ENCODE results near the gene UBE3C.
A peak's percentile ranks its signal among the peaks of the same experiment; 100 is the strongest.

Gene UBE3C

GRCh38 chr7:157265051-157265450, 126.3 kb downstream of the UBE3C start:
- H3K36me3 ChIP-seq (ENCODE audit: control insufficient read depth, insufficient read depth, low read length, severe bottlenecking): peaks cover 63% of the 10 kb centered on the region
- no peaks in the 10 kb centered on the region for H3K9me3 ChIP-seq (ENCODE audit: control insufficient read depth, low read length)
- no peaks in the 10 kb centered on the region for H3K27me3 ChIP-seq (replicated peaks; ENCODE audit: control insufficient read depth, insufficient read depth, low read length)
- no peak overlapping the region for H3K4me3 ChIP-seq (ENCODE audit: low read length)
- no peak for DNase-seq (ENCODE audit: low read depth)
- H3K4me1 ChIP-seq (ENCODE audit: control insufficient read depth, insufficient read depth, low read length): peaks cover 7% of the 10 kb centered on the region
- no peak overlapping the region for H3K9ac ChIP-seq (ENCODE audit: low read length)

GRCh38 chr7:157266272-157266671, 127.5 kb downstream of the UBE3C start:
- no peaks in the 10 kb centered on the region for H3K9me3 ChIP-seq (ENCODE audit: control insufficient read depth, low read length)
- no peak overlapping the region for H3K9ac ChIP-seq (ENCODE audit: low read length)
- no peak for DNase-seq (ENCODE audit: low read depth)
- no peaks in the 10 kb centered on the region for H3K27me3 ChIP-seq (replicated peaks; ENCODE audit: control insufficient read depth, insufficient read depth, low read length)
- peaks cover 7% of the 10 kb centered on the region for H3K4me1 ChIP-seq (ENCODE audit: control insufficient read depth, insufficient read depth, low read length)
- H3K36me3 ChIP-seq (ENCODE audit: control insufficient read depth, insufficient read depth, low read length, severe bottlenecking): peaks cover 64% of the 10 kb centered on the region
- H3K4me3 ChIP-seq (ENCODE audit: low read length): no peak overlapping the region

GRCh38 chr7:157267516-157267915, 128.8 kb downstream of the UBE3C start:
- no peak for DNase-seq (ENCODE audit: low read depth)
- Histone ChIP-seq H3K9ac (ENCODE audit: low read length) (no peak overlapping the region), H3K36me3 (ENCODE audit: control insufficient read depth, insufficient read depth, low read length, severe bottlenecking) (peaks cover 64% of the 10 kb centered on the region)

GRCh38 chr7:157267956-157268355, 129.2 kb downstream of the UBE3C start:
- peaks cover 59% of the 10 kb centered on the region for H3K36me3 ChIP-seq (ENCODE audit: control insufficient read depth, insufficient read depth, low read length, severe bottlenecking)
- no peaks in the 10 kb centered on the region for H3K9me3 ChIP-seq (ENCODE audit: control insufficient read depth, low read length)
- H3K27me3 ChIP-seq (replicated peaks; ENCODE audit: control insufficient read depth, insufficient read depth, low read length): no peaks in the 10 kb centered on the region
- no peak for DNase-seq (ENCODE audit: low read depth)
- no peak overlapping the region for H3K9ac ChIP-seq (ENCODE audit: low read length)
- H3K4me3 ChIP-seq (ENCODE audit: low read length): no peak overlapping the region
- H3K4me1 ChIP-seq (ENCODE audit: control insufficient read depth, insufficient read depth, low read length): peaks cover 18% of the 10 kb centered on the region

More at GRCh38 chr7:157267516-157267915, 128.8 kb downstream of the UBE3C start:
- Histone ChIP-seq H3K27me3 (replicated peaks; ENCODE audit: control insufficient read depth, insufficient read depth, low read length) (no peaks in the 10 kb centered on the region), H3K4me3 (ENCODE audit: low read length) (no peak overlapping the region), H3K4me1 (ENCODE audit: control insufficient read depth, insufficient read depth, low read length) (peaks cover 14% of the 10 kb centered on the region), H3K9me3 (ENCODE audit: control insufficient read depth, low read length) (no peaks in the 10 kb centered on the region)

GRCh38 chr7:157268540-157268939, 129.8 kb downstream of the UBE3C start:
- H3K27me3 ChIP-seq (replicated peaks; ENCODE audit: control insufficient read depth, insufficient read depth, low read length): no peaks in the 10 kb centered on the region
- H3K36me3 ChIP-seq (ENCODE audit: control insufficient read depth, insufficient read depth, low read length, severe bottlenecking): peaks cover 57% of the 10 kb centered on the region
- H3K4me3 ChIP-seq (ENCODE audit: low read length): no peak overlapping the region
- H3K4me1 ChIP-seq (ENCODE audit: control insufficient read depth, insufficient read depth, low read length): peaks cover 24% of the 10 kb centered on the region
- H3K9me3 ChIP-seq (ENCODE audit: control insufficient read depth, low read length): no peaks in the 10 kb centered on the region
- H3K9ac ChIP-seq (ENCODE audit: low read length): no peak overlapping the region
- DNase-seq (ENCODE audit: low read depth): no peak

GRCh38 chr7:157269341-157270059, 130.8 kb downstream of the UBE3C start:
- Histone ChIP-seq H3K9me3 (ENCODE audit: control insufficient read depth, low read length) (no peaks in the 10 kb centered on the region), H3K27me3 (replicated peaks; ENCODE audit: control insufficient read depth, insufficient read depth, low read length) (no peaks in the 10 kb centered on the region), H3K4me3 (ENCODE audit: low read length) (no peak overlapping the region), H3K4me1 (ENCODE audit: control insufficient read depth, insufficient read depth, low read length) (peaks cover 27% of the 10 kb centered on the region), H3K36me3 (ENCODE audit: control insufficient read depth, insufficient read depth, low read length, severe bottlenecking) (peaks cover 49% of the 10 kb centered on the region), H3K9ac (ENCODE audit: low read length) (no peak overlapping the region)
- no peak for DNase-seq (ENCODE audit: low read depth)

- Histone ChIP-seq H3K27me3 (replicated peaks; ENCODE audit: control insufficient read depth, insufficient read depth, low read length) (no peaks in the 10 kb centered on the region), H3K9me3 (ENCODE audit: control insufficient read depth, low read length) (no peaks in the 10 kb centered on the region), H3K36me3 (ENCODE audit: control insufficient read depth, insufficient read depth, low read length, severe bottlenecking) (peaks cover 43% of the 10 kb centered on the region)
These were observed 131.3 kb downstream of the UBE3C start for GRCh38 chr7:157270060-157270444.

GRCh38 chr7:157271315-157271990, 132.7 kb downstream of the UBE3C start:
- no peaks in the 10 kb centered on the region for H3K9me3 ChIP-seq (ENCODE audit: control insufficient read depth, low read length)
- no peaks in the 10 kb centered on the region for H3K27me3 ChIP-seq (replicated peaks; ENCODE audit: control insufficient read depth, insufficient read depth, low read length)
- DNase-seq (ENCODE audit: low read depth): no peak
- peaks cover 34% of the 10 kb centered on the region for H3K36me3 ChIP-seq (ENCODE audit: control insufficient read depth, insufficient read depth, low read length, severe bottlenecking)
- H3K4me3 ChIP-seq (ENCODE audit: low read length): peak overlapping the region; percentile 6
- H3K9ac ChIP-seq (ENCODE audit: low read length): peak overlapping the region; percentile 56
- H3K4me1 ChIP-seq (ENCODE audit: control insufficient read depth, insufficient read depth, low read length): peaks cover 27% of the 10 kb centered on the region

More at GRCh38 chr7:157270060-157270444, 131.3 kb downstream of the UBE3C start:
- no peak for DNase-seq (ENCODE audit: low read depth)
- Histone ChIP-seq H3K4me3 (ENCODE audit: low read length) (no peak overlapping the region), H3K4me1 (ENCODE audit: control insufficient read depth, insufficient read depth, low read length) (peaks cover 27% of the 10 kb centered on the region), H3K9ac (ENCODE audit: low read length) (no peak overlapping the region)

GRCh38 chr7:157271991-157272324, 133.2 kb downstream of the UBE3C start:
- H3K4me1 ChIP-seq (ENCODE audit: control insufficient read depth, insufficient read depth, low read length): peaks cover 27% of the 10 kb centered on the region
- H3K36me3 ChIP-seq (ENCODE audit: control insufficient read depth, insufficient read depth, low read length, severe bottlenecking): peaks cover 34% of the 10 kb centered on the region
- no peaks in the 10 kb centered on the region for H3K27me3 ChIP-seq (replicated peaks; ENCODE audit: control insufficient read depth, insufficient read depth, low read length)
- H3K4me3 ChIP-seq (ENCODE audit: low read length): peak overlapping the region; percentile 8
- peak; percentile 96 for DNase-seq (ENCODE audit: low read depth)
- no peaks in the 10 kb centered on the region for H3K9me3 ChIP-seq (ENCODE audit: control insufficient read depth, low read length)
- H3K9ac ChIP-seq (ENCODE audit: low read length): peak overlapping the region; percentile 71

GRCh38 chr7:157272351-157273207, 133.9 kb downstream of the UBE3C start:
- H3K36me3 ChIP-seq (ENCODE audit: control insufficient read depth, insufficient read depth, low read length, severe bottlenecking): peaks cover 30% of the 10 kb centered on the region
- H3K9ac ChIP-seq (ENCODE audit: low read length): peak overlapping the region; percentile 71
- peak overlapping the region; percentile 8 for H3K4me3 ChIP-seq (ENCODE audit: low read length)
- no peak for DNase-seq (ENCODE audit: low read depth)
- H3K9me3 ChIP-seq (ENCODE audit: control insufficient read depth, low read length): no peaks in the 10 kb centered on the region
- H3K4me1 ChIP-seq (ENCODE audit: control insufficient read depth, insufficient read depth, low read length): peaks cover 27% of the 10 kb centered on the region
- H3K27me3 ChIP-seq (replicated peaks; ENCODE audit: control insufficient read depth, insufficient read depth, low read length): no peaks in the 10 kb centered on the region

Measured in adipocyte (in vitro differentiated cells).